BJ (cell line): ENCODE results near the gene RHBDF2. TPM values are rescaled to one million over a fixed set of nuclear protein-coding genes. Genes with fewer than 3 reads are reported as not detected.
"Not testable (repeated sequence)": the region's sequence is repeated elsewhere in the genome, so short reads cannot be mapped to it uniquely, and the experiment has no call there.

Experiments used
- CTCF ChIA-PET: fragments of 350-600 bp; formaldehyde crosslinking; extraction: SDS; loops from one replicate; lab custom pipeline; 2021; ENCODE audit warnings: antibody characterized with exemption, inconsistent platforms; lab: Yijun Ruan, JAX
- POLR2A ChIA-PET: fragments of 300-600 bp; sonication (Branson Sonifier 250); formaldehyde crosslinking; extraction: SDS; loops from one replicate; lab custom pipeline; 2021; ENCODE audit warnings: antibody characterized with exemption; lab: Charles Lee
- DNase-seq: peaks from one replicate; pipeline ENCODE4 v3.0.0-alpha.2; 2011; ENCODE audit warnings: low read depth
- H3K27me3 ChIP-seq: 2 replicates; pipeline ENCODE4 v1.6.0; 2011; ENCODE audit warnings: low read length; ENCODE audit not compliant: control insufficient read depth, insufficient read depth
- H3K36me3 ChIP-seq: 2 replicates; pipeline ENCODE4 v1.5.1; 2011; ENCODE audit warnings: low read length; ENCODE audit not compliant: control insufficient read depth, insufficient read depth
- H3K4me3 ChIP-seq: 2 replicates; pipeline ENCODE4 v1.5.1; 2011; ENCODE audit warnings: low read depth, mild to moderate bottlenecking, control low read depth, low read length
- CTCF ChIP-seq: IDR thresholded peaks from 2 replicates; pipeline ENCODE4 v1.5.1; 2011; ENCODE audit warnings: low read depth, mild to moderate bottlenecking, control low read depth, inconsistent platforms, low read length, moderate library complexity; ENCODE audit not compliant: insufficient read depth
- polyA plus RNA-seq: library from polyadenylated mRNA; depleted of rRNA; stranded (reverse); fragments of >200 nt; gene quantifications from 2 replicates; pipeline ENCODE4 v1.2.3, GENCODE V29; 2011

Gene RHBDF2
- polyA plus RNA-seq, 1 experiment = 8.9 TPM

GRCh38 chr17:76523084-76524037 lies 22.1 kb upstream of the RHBDF2 start:
- Histone ChIP-seq H3K36me3 (no peaks in the 10 kb centered on the region), H3K27me3 (no peaks in the 10 kb centered on the region), H3K4me3 (no peak overlapping the region)
- no peak for DNase-seq
- TF ChIP-seq CTCF = peak; percentile 100
- ChIA-PET POLR2A (no interaction called here), CTCF (interaction anchor here (0.6 to 6.2 kb wide), 42 partner anchors 9 to 506 kb away, joined by 3 to 103 read pairs (median 4); partner anchors contain the start of genes CYGB, PRCD and ST6GALNAC2)

- H3K27me3 ChIP-seq, H3K36me3 ChIP-seq, DNase-seq, H3K4me3 ChIP-seq, POLR2A ChIA-PET: not testable (repeated sequence)
- CTCF ChIA-PET = interaction anchor here (0.8 to 6.2 kb wide), 10 partner anchors 7 to 160 kb away, joined by 3 to 103 read pairs (median 30); partner anchors contain the start of genes CYGB and PRCD
Observed at GRCh38 chr17:76521683-76522082, 20.5 kb upstream of the RHBDF2 start.

DNA sequence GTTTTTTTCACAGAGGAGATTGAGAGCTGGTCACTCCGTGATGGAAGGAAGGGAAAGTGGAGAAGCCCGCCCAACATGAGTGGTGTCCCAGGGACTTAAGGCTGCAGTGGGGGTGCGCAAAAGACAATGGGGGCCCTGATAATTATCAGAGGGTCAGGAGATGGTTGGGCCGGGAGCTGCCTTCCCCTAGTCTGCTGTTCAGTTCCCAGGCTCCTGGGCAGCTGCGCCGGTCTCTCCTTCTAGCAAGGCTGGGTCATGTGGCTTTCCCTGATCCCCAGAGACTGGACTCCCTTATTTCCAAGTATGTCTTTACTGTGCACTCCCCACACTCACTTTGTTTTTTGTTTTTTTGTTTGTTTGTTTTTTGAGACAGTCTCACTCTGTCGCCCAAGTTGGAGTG lies 20.0 kb upstream of the RHBDF2 start:
- ChIA-PET POLR2A (no interaction called here), CTCF (interaction anchor here (0.8 to 6.2 kb wide), 9 partner anchors 8 to 102 kb away, joined by 3 to 103 read pairs (median 38); partner anchors contain the start of genes CYGB and PRCD)
- no peaks in the 10 kb centered on the region for H3K36me3 ChIP-seq
- H3K4me3 ChIP-seq = no peak overlapping the region
- no peak for DNase-seq
- TF ChIP-seq CTCF = no peak
- H3K27me3 ChIP-seq = no peaks in the 10 kb centered on the region

- CTCF ChIA-PET = interaction anchor here (0.6 to 6.2 kb wide), 5 partner anchors 10 to 162 kb away, joined by 3 to 103 read pairs (median 64); no protein-coding TSS in a partner anchor
- POLR2A ChIA-PET = no interaction called here
- H3K27me3 ChIP-seq = no peaks in the 10 kb centered on the region
- H3K36me3 ChIP-seq = no peaks in the 10 kb centered on the region
- DNase-seq = no peak
- no peak for TF ChIP-seq CTCF
- H3K4me3 ChIP-seq = no peak overlapping the region
Observed at GRCh38 chr17:76519048-76519966, 18.1 kb upstream of the RHBDF2 start.

DNA sequence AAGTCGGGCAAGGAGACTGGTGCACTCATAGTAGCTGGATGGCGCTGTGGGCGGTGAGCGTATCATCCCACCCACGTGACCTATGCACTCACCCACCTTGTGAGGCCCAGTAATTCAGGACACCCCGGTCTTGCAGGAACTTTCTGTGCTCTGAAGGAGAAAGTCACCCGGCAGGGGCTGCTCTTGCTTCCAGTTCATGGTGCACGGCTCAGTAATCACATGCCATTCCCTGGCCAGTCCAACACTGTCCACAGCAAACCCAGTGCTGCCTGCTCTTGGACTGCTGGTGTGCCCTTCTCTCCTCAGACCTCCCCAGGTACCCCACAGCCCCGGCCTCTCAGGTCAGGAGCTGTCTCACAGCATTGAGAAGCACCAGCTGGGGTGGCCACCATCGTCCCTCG lies 16.4 kb upstream of the RHBDF2 start:
- DNase-seq = no peak
- Histone ChIP-seq H3K27me3 (no peaks in the 10 kb centered on the region), H3K36me3 (no peaks in the 10 kb centered on the region), H3K4me3 (no peak overlapping the region)
- no peak for TF ChIP-seq CTCF
- POLR2A ChIA-PET = no interaction called here
- CTCF ChIA-PET = interaction anchor here (1.4 to 1.5 kb wide), 2 partner anchors 23 to 59 kb away, joined by 4 to 5 read pairs; no protein-coding TSS in a partner anchor
